GM18505 (cell line): ENCODE measurements around the gene SPHK1.

Source experiments
- ATAC-seq: cut with Tn5 transposase; IDR thresholded peaks from one replicate; pipeline ENCODE4 v1.9.1; 2021; ENCODE audit not compliant: unreplicated experiment
- POLR2A ChIP-seq: IDR thresholded peaks from 4 replicates; pipeline ENCODE4 v1.6.1; 2011; ENCODE audit warnings: borderline replicate concordance; ENCODE audit not compliant: insufficient read depth, insufficient read length; ENCODE audit errors: extremely low read depth

The SPHK1 gene

GRCh38 chr17:76370261-76370993 lies 14.0 kb upstream of the SPHK1 start:
- TF ChIP-seq POLR2A, result no peak
- ATAC-seq, result no peak

- ATAC-seq, result no peak
- TF ChIP-seq POLR2A, result no peak
Observed at GRCh38 chr17:76371656-76372628, 12.5 kb upstream of the SPHK1 start.

GRCh38 chr17:76376318-76377133 lies 7.9 kb upstream of the SPHK1 start:
- ATAC-seq, result no peak
- no peak for TF ChIP-seq POLR2A

DNA sequence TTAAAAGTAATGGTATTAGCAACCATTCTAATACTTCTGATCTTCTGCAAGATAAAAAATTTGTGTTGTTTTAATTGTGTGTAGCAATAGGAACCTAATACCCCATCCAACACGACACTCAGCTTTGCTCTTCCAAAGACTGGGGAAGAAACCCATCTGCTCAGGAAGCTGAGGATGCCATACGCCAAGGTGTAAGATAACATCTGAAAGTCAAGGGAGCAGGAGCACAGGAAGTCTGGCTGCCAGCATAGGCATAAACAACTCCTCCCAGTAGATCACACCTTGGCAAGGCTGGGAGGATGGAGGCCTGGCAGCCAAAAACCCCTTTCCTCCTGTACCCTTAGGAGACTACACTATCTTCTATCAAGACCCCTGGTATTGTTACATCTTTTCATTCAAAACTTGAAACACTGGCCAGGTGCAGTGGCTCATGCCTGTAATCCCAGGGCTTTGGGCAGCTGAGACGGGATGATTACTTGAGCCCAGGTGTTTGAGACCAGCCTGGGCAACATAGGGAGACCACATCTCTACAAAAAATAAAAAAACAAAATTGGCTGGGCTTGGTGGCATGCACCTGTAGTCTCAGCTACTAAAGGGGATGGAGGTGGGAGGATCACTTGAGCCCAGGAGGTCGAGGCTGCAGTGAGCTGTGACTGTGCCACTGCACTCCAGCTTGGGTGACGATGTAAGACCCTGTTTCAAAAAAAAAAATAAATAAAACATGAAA lies 5.7 kb upstream of the SPHK1 start:
- TF ChIP-seq POLR2A, result no peak
- no peak for ATAC-seq

- TF ChIP-seq POLR2A, result no peak
- no peak for ATAC-seq
Observed at GRCh38 chr17:76379275-76379641, 5.2 kb upstream of the SPHK1 start.

GRCh38 chr17:76379646-76380376 lies 4.6 kb upstream of the SPHK1 start:
- ATAC-seq, result no peak
- TF ChIP-seq POLR2A, result no peak

DNA sequence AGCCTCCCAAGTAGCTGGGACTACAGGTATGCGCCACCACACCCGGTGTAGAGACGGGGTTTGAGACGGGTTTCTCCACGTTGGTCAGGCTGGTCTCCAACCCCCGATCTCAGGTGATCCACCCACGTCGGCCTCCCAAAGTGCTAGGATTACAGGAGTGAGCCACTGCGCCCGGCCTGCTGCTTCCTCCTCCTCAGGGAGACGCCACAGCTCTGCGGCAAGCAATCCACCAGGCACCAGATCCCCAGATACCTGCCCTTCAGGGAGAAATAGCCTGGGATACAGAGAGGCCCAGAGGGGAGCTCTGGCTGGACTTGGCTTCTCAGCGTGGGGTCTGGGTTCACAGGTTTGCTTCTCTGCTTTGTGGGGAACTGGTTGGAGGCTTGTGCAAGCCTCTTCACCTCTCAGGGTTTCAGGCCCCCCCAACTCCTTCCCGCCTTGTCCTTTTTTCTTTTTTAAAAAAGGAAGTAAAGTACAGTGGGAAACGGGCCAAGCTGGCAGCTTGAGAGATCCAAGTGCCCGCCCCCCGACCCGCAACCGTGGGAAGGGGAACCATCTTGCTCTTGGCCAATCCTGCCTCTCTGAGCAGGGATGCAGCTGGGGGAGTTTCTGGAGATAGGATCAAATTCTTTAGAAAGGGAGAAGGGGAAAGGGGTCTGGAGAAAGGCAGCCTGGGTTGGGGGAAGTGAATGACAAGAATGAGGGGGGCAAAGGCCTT lies 2.6 kb upstream of the SPHK1 start:
- ATAC-seq, result no peak
- TF ChIP-seq POLR2A, result no peak

GRCh38 chr17:76382351-76382802 lies 2.0 kb upstream of the SPHK1 start:
- no peak for ATAC-seq
- no peak for TF ChIP-seq POLR2A

DNA sequence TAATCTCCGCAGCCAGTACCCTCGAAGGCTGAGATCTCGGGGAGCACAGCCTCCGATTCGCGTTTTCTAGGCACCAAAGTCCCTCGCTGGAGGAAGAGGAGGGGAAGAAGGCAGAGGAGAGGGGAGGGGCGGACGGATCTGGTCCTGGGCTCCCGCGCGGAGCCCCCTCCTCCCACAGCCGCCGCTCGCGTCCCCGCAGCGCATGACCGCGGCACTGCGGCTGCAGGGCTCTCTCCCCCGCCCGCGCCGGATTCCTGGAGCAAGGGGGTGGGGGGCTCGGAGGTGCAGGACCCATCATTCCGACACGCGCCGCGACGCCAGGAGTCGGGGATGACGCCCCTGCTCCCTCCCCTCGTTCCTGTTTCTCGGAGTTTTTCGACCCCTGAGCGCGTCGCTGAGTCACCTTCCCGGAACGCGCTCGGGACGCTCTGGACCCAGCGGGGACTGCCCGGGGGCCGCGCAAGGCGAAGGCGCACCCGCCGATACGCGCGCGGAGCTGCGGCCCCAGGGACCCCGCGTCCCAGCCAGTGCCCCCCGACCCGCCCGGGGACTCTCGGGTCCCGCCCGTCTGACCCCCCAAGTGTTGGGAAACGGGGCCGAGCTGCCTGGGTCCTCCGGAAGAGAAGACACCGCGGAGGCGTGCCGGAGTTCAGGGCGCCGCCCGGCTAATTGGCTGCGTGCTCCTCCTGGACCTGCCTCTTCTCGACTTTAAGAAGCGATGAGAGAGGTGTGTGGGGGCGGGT lies 1.4 kb upstream of the SPHK1 start:
- no peak for TF ChIP-seq POLR2A
- no peak for ATAC-seq

- TF ChIP-seq POLR2A, result no peak
- peak; percentile 24 for ATAC-seq
Observed at GRCh38 chr17:76383546-76384221, 725 bp upstream of the SPHK1 start.
